Sigmoid colon (tissue), 7 donors: ENCODE data around the gene COL25A1. TPM values are rescaled to one million over a fixed set of nuclear protein-coding genes. Genes with fewer than 3 reads are reported as not detected.

Experiments
- DNase-seq: peaks from one replicate; pipeline ENCODE4 v3.0.0-alpha.2; 2019
- H3K27ac ChIP-seq, 4 donors: fragments of 200-600 bp; sonication (generic); one replicate each; pipeline ENCODE4 v1.5.1; 2016 to 2019; ENCODE audit warnings: mild to moderate bottlenecking in 1 of 4
- H3K27me3 ChIP-seq, 3 donors: fragments of 200-600 bp; sonication (generic); one replicate each; pipeline ENCODE4 v1.5.1; 2019; ENCODE audit warnings: mild to moderate bottlenecking in 1 of 3
- H3K36me3 ChIP-seq, 4 donors: fragments of 200-600 bp; sonication (generic); one replicate each; pipeline ENCODE4 v1.5.1; 2016 to 2019
- H3K4me1 ChIP-seq, 4 donors: fragments of 200-600 bp; sonication (generic); one replicate each; pipeline ENCODE4 v1.5.1; 2017 to 2019
- H3K4me3 ChIP-seq, 4 donors: fragments of 200-600 bp; sonication (generic); one replicate each; pipeline ENCODE4 v1.5.1; 2017 to 2019; ENCODE audit warnings: mild to moderate bottlenecking in 2 of 4, moderate library complexity in 1 of 4
- H3K9me3 ChIP-seq, 4 donors: fragments of 200-600 bp in 3 of 4; sonication (generic) in 3 of 4; one replicate each; pipeline versions ENCODE4 v1.5.1 to v1.6.1; 2013 to 2019
- CTCF ChIP-seq, 4 experiments: fragments of 450-650 bp in 3 of 4; fragments of 200-600 bp in 1 of 4; IDR thresholded peaks; one replicate each; pipeline ENCODE4 v1.5.1; 2016 to 2019; ENCODE audit warnings: antibody characterized with exemption in 4 of 4, mild to moderate bottlenecking in 3 of 4, moderate library complexity in 2 of 4
- EP300 ChIP-seq, 4 donors: sonication (generic); formaldehyde crosslinking; IDR thresholded peaks; one replicate each; pipeline ENCODE4 v1.6.1; 2017; ENCODE audit warnings: antibody characterized with exemption in 4 of 4
- POLR2A ChIP-seq, 2 donors: fragments of 450-650 bp; IDR thresholded peaks; one replicate each; pipeline ENCODE4 v1.6.1; 2016; ENCODE audit warnings: antibody characterized with exemption in 2 of 2, mild to moderate bottlenecking in 2 of 2, moderate library complexity in 2 of 2
- POLR2AphosphoS5 ChIP-seq, 4 donors: sonication (generic); formaldehyde crosslinking; IDR thresholded peaks; one replicate each; pipeline ENCODE4 v1.6.1; 2017; ENCODE audit warnings: antibody characterized with exemption in 4 of 4
- WGBS, 2 donors: extraction: QIAGEN DNeasy Blood & Tissue Kit; methylation state at CpG; one replicate each; pipeline ENCODE4 v1.1.7; 2013; 5-methylcytosine and 5-hydroxymethylcytosine counted together
- intact Hi-C: fragments of 100-400 bp; cut with DNase I; formaldehyde crosslinking; loops from one replicate; pipeline ENCODE4 v1.15.1; 2023
- polyA plus RNA-seq, 3 donors: library from polyadenylated mRNA; stranded (reverse); fragments of 200-250 nt; gene quantifications; one replicate each; pipeline ENCODE4 v1.2.3, GENCODE V29; 2013
- total RNA-seq, 4 donors: library from RNA; depleted of rRNA; stranded (reverse); fragments of >200 nt; gene quantifications; one replicate each; pipeline ENCODE4 v1.1.0, GENCODE V29; 2016
- donor health status: healthy with polysubstance abuse.
- donor health status: Bipolar disorder and iron deficiency.
- donor health status: healthy.

Gene COL25A1
- total and polyA plus RNA-seq, 7 donors: 0.15 to 1.4 (median 0.41) TPM; not detected in 2

- TF ChIP-seq POLR2A (IDR thresholded peaks at IDR 0.05): no peak
- TF ChIP-seq POLR2AphosphoS5 (IDR thresholded peaks at IDR 0.05): no peak
- TF ChIP-seq EP300 (IDR thresholded peaks at IDR 0.05): no peak
- TF ChIP-seq CTCF (IDR thresholded peaks at IDR 0.05): no peak
- Histone ChIP-seq H3K27ac (no peak overlapping the region), H3K4me3 (no peak overlapping the region), H3K4me1 (no peaks in the 10 kb centered on the region), H3K27me3 (no peaks in the 10 kb centered on the region), H3K36me3 (no peaks in the 10 kb centered on the region), H3K9me3 (no peaks in the 10 kb centered on the region)
- intact Hi-C loops: no loop called here
- no peak for DNase-seq
Measured at GRCh38 chr4:108930186-108930585, 372.3 kb downstream of the COL25A1 start.

- Histone ChIP-seq H3K4me1 (no peaks in the 10 kb centered on the region), H3K9me3 (no peaks in the 10 kb centered on the region), H3K4me3 (no peak overlapping the region), H3K27ac (no peak overlapping the region), H3K27me3 (no peaks in the 10 kb centered on the region), H3K36me3 (no peaks in the 10 kb centered on the region)
- 80 to 82% methylated on average over 3 of the region's 3 CpGs for WGBS, 2 donors
- intact Hi-C loops: no loop called here
- TF ChIP-seq POLR2AphosphoS5 (IDR thresholded peaks at IDR 0.05) (no peak), EP300 (IDR thresholded peaks at IDR 0.05) (no peak), CTCF (IDR thresholded peaks at IDR 0.05) (no peak), POLR2A (IDR thresholded peaks at IDR 0.05) (no peak)
- no peak for DNase-seq
Measured at GRCh38 chr4:108926781-108927180, 375.7 kb downstream of the COL25A1 start.

- Histone ChIP-seq H3K4me1 (no peaks in the 10 kb centered on the region), H3K9me3 (no peaks in the 10 kb centered on the region), H3K4me3 (no peak overlapping the region), H3K36me3 (no peaks in the 10 kb centered on the region), H3K27ac (no peak overlapping the region), H3K27me3 (no peaks in the 10 kb centered on the region)
- WGBS, 2 donors: 77 to 85% methylated on average over 1 of the region's 1 CpG
- intact Hi-C loops: no loop called here
- no peak for TF ChIP-seq POLR2AphosphoS5 (IDR thresholded peaks at IDR 0.05)
- TF ChIP-seq CTCF (IDR thresholded peaks at IDR 0.05): no peak
- TF ChIP-seq POLR2A (IDR thresholded peaks at IDR 0.05): no peak
- no peak for TF ChIP-seq EP300 (IDR thresholded peaks at IDR 0.05)
- no peak for DNase-seq
Measured at GRCh38 chr4:108926061-108926460, 376.4 kb downstream of the COL25A1 start.

GRCh38 chr4:108922191-108922590 lies 380.3 kb downstream of the COL25A1 start:
- H3K27me3 ChIP-seq: no peaks in the 10 kb centered on the region
- no peak overlapping the region for H3K27ac ChIP-seq
- H3K4me1 ChIP-seq: no peaks in the 10 kb centered on the region
- TF ChIP-seq EP300 (IDR thresholded peaks at IDR 0.05) (no peak), POLR2A (IDR thresholded peaks at IDR 0.05) (no peak), CTCF (IDR thresholded peaks at IDR 0.05) (no peak), POLR2AphosphoS5 (IDR thresholded peaks at IDR 0.05) (no peak)
- 86 to 90% methylated on average over 5 of the region's 5 CpGs for WGBS, 2 donors
- no peaks in the 10 kb centered on the region for H3K36me3 ChIP-seq
- intact Hi-C loops: no loop called here
- no peaks in the 10 kb centered on the region for H3K9me3 ChIP-seq
- no peak overlapping the region for H3K4me3 ChIP-seq
- no peak for DNase-seq

- H3K9me3 ChIP-seq: no peaks in the 10 kb centered on the region
- no peak for DNase-seq
- TF ChIP-seq POLR2A (IDR thresholded peaks at IDR 0.05): no peak
- TF ChIP-seq POLR2AphosphoS5 (IDR thresholded peaks at IDR 0.05): no peak
- TF ChIP-seq EP300 (IDR thresholded peaks at IDR 0.05): no peak
- TF ChIP-seq CTCF (IDR thresholded peaks at IDR 0.05): no peak
- no peak overlapping the region for H3K4me3 ChIP-seq
- no peaks in the 10 kb centered on the region for H3K4me1 ChIP-seq
- intact Hi-C loops: no loop called here
- WGBS, 2 donors: 51 to 79% methylated on average over 2 of the region's 2 CpGs
- no peak overlapping the region for H3K27ac ChIP-seq
- no peaks in the 10 kb centered on the region for H3K27me3 ChIP-seq
- H3K36me3 ChIP-seq: no peaks in the 10 kb centered on the region
Measured at GRCh38 chr4:108920395-108921087, 381.9 kb downstream of the COL25A1 start.
